GM12865 (cell line): ENCODE data around the gene TRO.

Experiments
- DNase-seq: peaks from one replicate; pipeline ENCODE4 v3.0.0; 2010; ENCODE audit warnings: low read depth
- H3K4me3 ChIP-seq: 2 replicates; pipeline ENCODE4 v1.5.1; 2011; ENCODE audit warnings: mild to moderate bottlenecking, low read depth, low read length, control low read depth
- CTCF ChIP-seq: IDR thresholded peaks from 2 replicates; pipeline ENCODE4 v1.5.1; 2011; ENCODE audit warnings: low read length, control low read depth, low read depth, inconsistent platforms; ENCODE audit not compliant: insufficient read depth; ENCODE audit errors: missing control alignments

The TRO gene

GRCh38 chrX:54921427-54922021 lies 900 bp downstream of the TRO start:
- H3K4me3 ChIP-seq, result peak overlapping the region; percentile 57
- TF ChIP-seq CTCF, result no peak
- peak; percentile 41 for DNase-seq

GRCh38 chrX:54922547-54922946 lies 1.9 kb downstream of the TRO start:
- H3K4me3 ChIP-seq, result no peak overlapping the region
- no peak for TF ChIP-seq CTCF
- no peak for DNase-seq

GRCh38 chrX:54923376-54923775 lies 2.8 kb downstream of the TRO start:
- DNase-seq, result no peak
- no peak overlapping the region for H3K4me3 ChIP-seq
- no peak for TF ChIP-seq CTCF

- TF ChIP-seq CTCF, result no peak
- no peak for DNase-seq
- no peak overlapping the region for H3K4me3 ChIP-seq
These were observed 6.4 kb downstream of the TRO start for GRCh38 chrX:54926978-54927377.

- DNase-seq, result no peak
- no peak for TF ChIP-seq CTCF
- no peak overlapping the region for H3K4me3 ChIP-seq
These were observed 8.3 kb downstream of the TRO start for GRCh38 chrX:54928876-54929275.

- DNase-seq, result no peak
- no peak overlapping the region for H3K4me3 ChIP-seq
- no peak for TF ChIP-seq CTCF
These were observed 9.8 kb downstream of the TRO start for GRCh38 chrX:54930291-54931049.
